Lower leg skin (tissue), 4 donors: Measurements from ENCODE around the gene TCF7L2. TPM values are rescaled to one million over a fixed set of nuclear protein-coding genes. Genes with fewer than 3 reads are reported as not detected.
A peak's percentile ranks its signal among the peaks of the same experiment; 100 is the strongest.

Experiments used
- DNase-seq, 2 donors: peaks; one replicate each; pipeline ENCODE4 v3.0.0-alpha.2; 2019; ENCODE audit warnings: low spot score in 2 of 2
- H3K4me3 ChIP-seq: fragments of 200-600 bp; sonication (generic); 2 replicates; pipeline ENCODE4 v1.5.1; 2017; ENCODE audit warnings: mild to moderate bottlenecking, low read depth; ENCODE audit not compliant: poor library complexity, severe bottlenecking
- CTCF ChIP-seq, 3 donors: fragments of 450-650 bp; IDR thresholded peaks; one replicate each; pipeline ENCODE4 v1.5.1; 2016; ENCODE audit warnings: antibody characterized with exemption in 3 of 3, mild to moderate bottlenecking in 3 of 3, moderate library complexity in 2 of 3
- POLR2A ChIP-seq, 2 donors: fragments of 450-650 bp; IDR thresholded peaks; one replicate each; pipeline ENCODE4 v1.6.1; 2016 to 2017; ENCODE audit warnings: antibody characterized with exemption in 2 of 2, mild to moderate bottlenecking in 1 of 2, moderate library complexity in 1 of 2
- WGBS, 2 donors: methylation state at CpG; one replicate each; pipeline ENCODE4 v1.1.5; 2018; 5-methylcytosine and 5-hydroxymethylcytosine counted together
- intact Hi-C: fragments of 100-400 bp; cut with DNase I; formaldehyde crosslinking; loops from one replicate; pipeline ENCODE4 v1.15.0; 2023; ENCODE audit warnings: low total_unique reads
- total RNA-seq, 4 donors: library from RNA; depleted of rRNA; stranded (reverse); fragments of >200 nt; gene quantifications; one replicate each; pipeline ENCODE4 v1.1.0, GENCODE V29; 2016

The TCF7L2 gene
- total RNA-seq, 4 donors from 2014 or later: 5.6 to 23.1 (median 16.2) TPM

GRCh38 chr10:112957640-112958092, 7.6 kb downstream of the TCF7L2 start:
- no peak for DNase-seq
- no peak overlapping the region for H3K4me3 ChIP-seq
- no peak for TF ChIP-seq POLR2A (IDR thresholded peaks at IDR 0.05)
- WGBS, 2 donors: 67 to 70% methylated on average over 4 of the region's 4 CpGs
- intact Hi-C loops: loop anchor here (10.0 kb wide), 1 partner anchor 147 kb away; no protein-coding TSS in a partner anchor

- no peak overlapping the region for H3K4me3 ChIP-seq
- DNase-seq: no peak
- intact Hi-C loops: loop anchor here (10.0 kb wide), 1 partner anchor 146 kb away; no protein-coding TSS in a partner anchor
- TF ChIP-seq POLR2A (IDR thresholded peaks at IDR 0.05) (no peak), CTCF (IDR thresholded peaks at IDR 0.05) (no peak)
- WGBS, 2 donors: 59% methylated on average over 8 of the region's 8 CpGs
Measured at GRCh38 chr10:112958275-112958995, 8.4 kb downstream of the TCF7L2 start.

GRCh38 chr10:112959207-112959838, 9.3 kb downstream of the TCF7L2 start:
- intact Hi-C loops: loop anchor here (10.0 kb wide), 1 partner anchor 145 kb away; no protein-coding TSS in a partner anchor
- WGBS, 2 donors: 58% methylated on average over 6 of the region's 6 CpGs
- no peak for TF ChIP-seq POLR2A (IDR thresholded peaks at IDR 0.05)
- TF ChIP-seq CTCF (IDR thresholded peaks at IDR 0.05): no peak
- H3K4me3 ChIP-seq: no peak overlapping the region
- DNase-seq: no peak

GRCh38 chr10:112960151-112960681, 10.2 kb downstream of the TCF7L2 start:
- peak in 1 of 2 donors; percentile 74 for DNase-seq
- intact Hi-C loops: no loop called here
- no peak overlapping the region for H3K4me3 ChIP-seq
- WGBS, 2 donors: 78 to 88% methylated on average over 4 of the region's 4 CpGs
- TF ChIP-seq CTCF (IDR thresholded peaks at IDR 0.05) (no peak), POLR2A (IDR thresholded peaks at IDR 0.05) (no peak)

- TF ChIP-seq CTCF (IDR thresholded peaks at IDR 0.05) (no peak), POLR2A (IDR thresholded peaks at IDR 0.05) (no peak)
- intact Hi-C loops: no loop called here
- peak in 1 of 2 donors; percentile 70 for DNase-seq
- H3K4me3 ChIP-seq: no peak overlapping the region
- 46 to 53% methylated on average over 8 of the region's 8 CpGs for WGBS, 2 donors
Measured at GRCh38 chr10:112961609-112962008, 11.6 kb downstream of the TCF7L2 start.

- H3K4me3 ChIP-seq: no peak overlapping the region
- peak in 1 of 2 donors; percentile 12 for DNase-seq
- no peak for TF ChIP-seq CTCF (IDR thresholded peaks at IDR 0.05)
- TF ChIP-seq POLR2A (IDR thresholded peaks at IDR 0.05): no peak
- WGBS, 2 donors: 69 to 71% methylated on average over 4 of the region's 4 CpGs
- intact Hi-C loops: no loop called here
Measured at GRCh38 chr10:112962343-112962742, 12.3 kb downstream of the TCF7L2 start.
